Measurements from ENCODE around the gene ZSCAN21.

DNA sequence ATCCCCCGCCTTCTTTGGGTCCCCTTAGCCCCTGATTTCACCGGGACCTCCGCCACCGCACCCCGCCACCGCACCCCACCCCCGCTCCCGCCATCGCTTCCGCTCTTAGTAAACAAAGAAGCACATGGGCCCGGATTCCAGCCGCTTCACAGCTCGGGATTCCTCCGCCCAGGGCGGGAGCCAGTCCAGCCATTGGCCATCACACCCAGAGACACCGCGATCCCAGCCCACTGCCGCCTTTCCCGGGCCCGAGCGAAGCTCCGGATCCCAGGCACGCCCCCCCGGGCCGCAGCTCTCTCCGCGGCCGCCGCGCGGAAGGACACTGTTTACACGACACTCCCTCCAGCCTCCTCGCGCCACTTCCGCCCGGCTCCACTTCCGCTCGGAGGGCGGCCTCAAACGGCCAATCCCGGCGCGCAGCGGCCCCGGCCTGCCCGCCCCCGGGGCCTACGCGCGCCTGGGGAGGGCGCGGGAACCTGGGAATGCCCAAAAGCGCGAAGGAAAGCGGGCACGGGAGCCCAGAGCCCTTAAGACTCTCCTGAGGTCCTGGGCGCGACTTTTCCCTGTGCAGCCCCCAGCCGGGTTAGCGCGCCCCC lies 50.9 kb downstream of the ZSCAN21 start:
- TF ChIP-seq PATZ1 (CRISPR knock-in tag; IDR thresholded peaks at IDR 0.05; ENCODE audit: borderline replicate concordance) (peak; percentile 92), ZFP30 (CRISPR knock-in tag; IDR thresholded peaks at IDR 0.05) (no peak), ZNF70 (CRISPR knock-in tag; IDR thresholded peaks at IDR 0.05) (no peak), RARB (CRISPR knock-in tag; IDR thresholded peaks at IDR 0.05) (no peak), ESRRG (CRISPR knock-in tag; IDR thresholded peaks at IDR 0.05) (no peak), ARNTL (CRISPR knock-in tag; IDR thresholded peaks at IDR 0.05; ENCODE audit: borderline replicate concordance, low read depth) (no peak), ZFP3 (CRISPR knock-in tag; IDR thresholded peaks at IDR 0.05) (peak; percentile 46; the same call in 1 of the 2 replicates), OSR1 (CRISPR knock-in tag; IDR thresholded peaks at IDR 0.05) (no peak), ZNF565 (CRISPR knock-in tag; conservative IDR thresholded peaks at IDR 0.05; ENCODE audit: low read depth) (no peak), TCF4 (CRISPR knock-in tag; IDR thresholded peaks at IDR 0.05; ENCODE audit: borderline replicate concordance) (0 out of 2 replicates have a peak, but pooled peaks have one; percentile 47), SNAI2 (CRISPR knock-in tag; IDR thresholded peaks at IDR 0.05) (no peak)
- TF ChIP-seq, protein P1, sequence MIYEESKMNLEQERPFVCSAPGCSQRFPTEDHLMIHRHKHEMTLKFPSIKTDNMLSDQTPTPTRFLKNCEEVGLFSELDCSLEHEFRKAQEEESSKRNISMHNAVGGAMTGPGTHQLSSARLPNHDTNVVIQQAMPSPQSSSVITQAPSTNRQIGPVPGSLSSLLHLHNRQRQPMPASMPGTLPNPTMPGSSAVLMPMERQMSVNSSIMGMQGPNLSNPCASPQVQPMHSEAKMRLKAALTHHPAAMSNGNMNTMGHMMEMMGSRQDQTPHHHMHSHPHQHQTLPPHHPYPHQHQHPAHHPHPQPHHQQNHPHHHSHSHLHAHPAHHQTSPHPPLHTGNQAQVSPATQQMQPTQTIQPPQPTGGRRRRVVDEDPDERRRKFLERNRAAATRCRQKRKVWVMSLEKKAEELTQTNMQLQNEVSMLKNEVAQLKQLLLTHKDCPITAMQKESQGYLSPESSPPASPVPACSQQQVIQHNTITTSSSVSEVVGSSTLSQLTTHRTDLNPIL (CRISPR knock-in tag; IDR thresholded peaks at IDR 0.05; ENCODE audit: low read depth): no peak
